Measurements from ENCODE around the gene CSGALNACT2. TPM values are rescaled to one million over a fixed set of nuclear protein-coding genes. Genes with fewer than 3 reads are reported as not detected.

Gene CSGALNACT2
- total and polyA plus RNA-seq, 2 donors from 2014 or later: 4.8 to 20.0 TPM

DNA sequence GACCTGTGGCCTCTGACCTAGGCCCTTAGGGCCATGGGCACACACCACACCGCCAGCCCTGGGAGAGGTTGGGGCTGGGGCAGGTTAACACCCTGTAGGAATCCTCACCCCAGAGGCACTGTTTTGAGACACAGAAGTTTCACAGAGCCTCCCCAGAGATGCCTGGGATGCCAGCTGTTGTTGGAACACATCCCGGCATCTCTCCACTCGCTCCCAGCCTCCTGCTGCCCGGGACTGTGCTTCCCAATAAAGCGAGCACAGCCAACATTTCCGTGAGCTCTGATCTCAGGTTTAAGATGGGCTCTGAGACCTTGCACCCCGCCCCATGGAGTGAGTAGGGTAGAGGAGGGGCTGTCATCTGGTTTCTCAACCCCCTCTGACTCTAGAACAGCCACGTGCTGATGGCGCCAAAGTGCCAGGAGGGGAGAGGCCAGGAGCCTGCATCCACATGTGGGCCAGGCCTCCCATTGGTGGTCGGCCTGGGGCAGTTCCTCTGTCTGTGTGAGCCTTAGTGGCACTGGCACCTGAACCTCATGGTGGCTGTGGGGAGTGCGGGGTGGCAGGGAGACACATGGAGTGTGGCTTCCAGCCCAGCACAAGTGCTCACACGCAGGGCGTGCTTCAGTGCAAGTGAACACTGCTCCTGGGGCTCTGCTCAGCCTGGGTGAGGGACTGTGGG, 73.9 kb downstream of the CSGALNACT2 start:
- no peak for TF ChIP-seq CTCF (IDR thresholded peaks at IDR 0.05; ENCODE audit: borderline replicate concordance, extremely low read depth, insufficient read depth)
- DNase-seq: peak in 1 of 5 donors; percentile 61
- FAIRE-seq: no peak
- Histone ChIP-seq H3K9ac (ENCODE audit: low read length in 3 of 3) (no peak overlapping the region), H3K27me3 (ENCODE audit: control insufficient read depth, insufficient read depth, low read length) (no peaks in the 10 kb centered on the region), H3K4me1 (ENCODE audit: control insufficient read depth in 2 of 3, insufficient read depth in 2 of 3, low read depth in 1 of 3, low read length in 3 of 3) (no peaks in the 10 kb centered on the region), H3K9me3 (ENCODE audit: control insufficient read depth in 2 of 3, insufficient read depth in 1 of 3, low read length in 3 of 3) (no peaks in the 10 kb centered on the region), H3K36me3 (ENCODE audit: control insufficient read depth in 2 of 3, insufficient read depth in 3 of 3, low read length in 3 of 3) (no peaks in the 10 kb centered on the region), H3K4me3 (ENCODE audit: low read length in 3 of 3) (no peak overlapping the region), H3K27ac (ENCODE audit: low read depth in 2 of 2, low read length in 2 of 2) (no peak overlapping the region)
- intact Hi-C loops (cut with DNase I): no loop called here

DNA sequence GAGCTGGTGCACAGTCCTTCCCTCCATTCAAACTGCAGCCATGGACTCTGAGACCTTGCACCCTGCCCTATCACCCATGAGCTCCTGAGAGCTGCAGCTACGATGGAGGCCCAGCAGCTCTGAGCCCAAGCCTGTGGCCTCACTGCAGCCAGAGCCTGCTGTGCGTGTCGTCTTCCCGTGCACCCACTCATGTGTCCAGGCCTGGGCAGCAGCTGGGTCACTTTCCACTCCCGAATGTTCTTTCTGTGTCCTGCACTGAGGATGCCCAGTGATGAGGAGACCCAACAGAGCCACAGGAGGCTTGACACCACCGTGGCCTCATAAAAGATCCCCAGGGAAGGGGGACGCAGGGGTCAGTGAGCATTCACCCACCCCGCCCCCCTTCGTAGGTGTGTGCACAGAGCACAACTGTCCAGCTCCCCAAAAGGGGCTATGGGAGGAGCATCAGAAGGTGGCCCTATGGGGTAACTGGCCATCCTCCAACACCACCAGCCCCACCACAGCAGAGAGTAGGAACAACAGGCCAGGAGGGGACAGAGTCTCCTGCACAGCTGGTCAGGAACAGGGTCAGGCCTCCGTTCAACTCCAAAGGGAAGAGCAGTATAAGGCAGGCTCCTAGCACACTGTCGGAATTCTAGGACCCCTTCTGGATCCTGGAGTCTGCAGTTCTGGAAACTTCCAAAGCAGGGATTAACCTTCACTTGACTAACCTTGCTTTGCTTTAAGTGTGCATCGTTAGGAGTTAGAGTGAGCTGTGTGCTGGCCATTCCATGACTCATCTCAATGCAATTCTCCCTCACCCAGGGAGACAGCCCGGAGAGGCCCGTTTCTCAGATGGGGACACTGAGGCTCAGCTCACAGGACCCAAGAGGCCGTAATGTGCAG, 76.1 kb downstream of the CSGALNACT2 start:
- Histone ChIP-seq H3K4me3 (ENCODE audit: low read length in 3 of 3) (no peak overlapping the region), H3K36me3 (ENCODE audit: control insufficient read depth in 2 of 3, insufficient read depth in 3 of 3, low read length in 3 of 3) (no peaks in the 10 kb centered on the region), H3K9ac (ENCODE audit: low read length in 3 of 3) (no peak overlapping the region), H3K27ac (ENCODE audit: low read depth in 2 of 2, low read length in 2 of 2) (no peak overlapping the region), H3K9me3 (ENCODE audit: control insufficient read depth in 2 of 3, insufficient read depth in 1 of 3, low read length in 3 of 3) (no peaks in the 10 kb centered on the region), H3K4me1 (ENCODE audit: control insufficient read depth in 2 of 3, insufficient read depth in 2 of 3, low read depth in 1 of 3, low read length in 3 of 3) (no peaks in the 10 kb centered on the region), H3K27me3 (ENCODE audit: control insufficient read depth, insufficient read depth, low read length) (no peaks in the 10 kb centered on the region)
- intact Hi-C loops (cut with DNase I): no loop called here
- DNase-seq (peak in 1 of 5 donors; percentile 34), FAIRE-seq (no peak)
- no peak for TF ChIP-seq CTCF (IDR thresholded peaks at IDR 0.05; ENCODE audit: borderline replicate concordance, extremely low read depth, insufficient read depth)

DNA sequence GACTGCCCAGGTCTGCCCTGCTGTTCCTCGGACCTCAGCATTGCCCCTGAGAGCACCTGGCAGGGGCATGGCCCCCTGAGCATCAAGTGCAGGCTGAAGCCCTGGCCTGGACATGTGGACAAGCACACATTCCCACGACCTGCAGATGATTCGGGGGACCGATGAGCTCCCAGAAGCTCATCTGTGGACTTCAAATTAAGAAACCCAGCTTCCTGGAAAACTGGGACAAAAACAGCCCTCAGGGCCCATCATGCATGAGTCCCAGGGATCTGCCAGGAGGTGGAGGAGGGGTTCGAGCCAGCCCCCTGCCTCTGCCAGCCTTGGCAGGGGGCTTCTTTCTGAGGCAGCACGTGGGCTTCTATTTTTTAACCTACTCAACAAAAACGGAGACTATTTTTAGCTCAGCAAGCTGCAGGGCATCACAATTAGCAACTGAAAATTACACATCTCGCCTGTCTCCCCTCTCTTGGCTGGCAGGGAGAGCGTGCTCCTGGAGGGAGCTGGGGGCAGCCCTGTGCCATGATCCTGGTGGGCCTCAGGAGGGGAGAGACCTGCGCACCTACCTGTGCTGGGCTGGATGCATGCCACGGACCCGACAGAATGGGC, 76.8 kb downstream of the CSGALNACT2 start:
- FAIRE-seq (no peak), DNase-seq (peak in 1 of 5 donors; percentile 37)
- intact Hi-C loops (cut with DNase I): no loop called here
- Histone ChIP-seq H3K27me3 (ENCODE audit: control insufficient read depth, insufficient read depth, low read length) (no peaks in the 10 kb centered on the region), H3K9me3 (ENCODE audit: control insufficient read depth in 2 of 3, insufficient read depth in 1 of 3, low read length in 3 of 3) (no peaks in the 10 kb centered on the region), H3K9ac (ENCODE audit: low read length in 3 of 3) (no peak overlapping the region), H3K36me3 (ENCODE audit: control insufficient read depth in 2 of 3, insufficient read depth in 3 of 3, low read length in 3 of 3) (no peaks in the 10 kb centered on the region), H3K4me1 (ENCODE audit: control insufficient read depth in 2 of 3, insufficient read depth in 2 of 3, low read depth in 1 of 3, low read length in 3 of 3) (no peaks in the 10 kb centered on the region), H3K27ac (ENCODE audit: low read depth in 2 of 2, low read length in 2 of 2) (no peak overlapping the region), H3K4me3 (ENCODE audit: low read length in 3 of 3) (no peak overlapping the region)
- TF ChIP-seq CTCF (IDR thresholded peaks at IDR 0.05; ENCODE audit: borderline replicate concordance, extremely low read depth, insufficient read depth): no peak

Measured in kidney (tissue), 14 donors.